ENCODE results near the gene THBS3.
"Not testable (repeated sequence)": the region's sequence is repeated elsewhere in the genome, so short reads cannot be mapped to it uniquely, and the experiment has no call there.

Gene THBS3

DNA sequence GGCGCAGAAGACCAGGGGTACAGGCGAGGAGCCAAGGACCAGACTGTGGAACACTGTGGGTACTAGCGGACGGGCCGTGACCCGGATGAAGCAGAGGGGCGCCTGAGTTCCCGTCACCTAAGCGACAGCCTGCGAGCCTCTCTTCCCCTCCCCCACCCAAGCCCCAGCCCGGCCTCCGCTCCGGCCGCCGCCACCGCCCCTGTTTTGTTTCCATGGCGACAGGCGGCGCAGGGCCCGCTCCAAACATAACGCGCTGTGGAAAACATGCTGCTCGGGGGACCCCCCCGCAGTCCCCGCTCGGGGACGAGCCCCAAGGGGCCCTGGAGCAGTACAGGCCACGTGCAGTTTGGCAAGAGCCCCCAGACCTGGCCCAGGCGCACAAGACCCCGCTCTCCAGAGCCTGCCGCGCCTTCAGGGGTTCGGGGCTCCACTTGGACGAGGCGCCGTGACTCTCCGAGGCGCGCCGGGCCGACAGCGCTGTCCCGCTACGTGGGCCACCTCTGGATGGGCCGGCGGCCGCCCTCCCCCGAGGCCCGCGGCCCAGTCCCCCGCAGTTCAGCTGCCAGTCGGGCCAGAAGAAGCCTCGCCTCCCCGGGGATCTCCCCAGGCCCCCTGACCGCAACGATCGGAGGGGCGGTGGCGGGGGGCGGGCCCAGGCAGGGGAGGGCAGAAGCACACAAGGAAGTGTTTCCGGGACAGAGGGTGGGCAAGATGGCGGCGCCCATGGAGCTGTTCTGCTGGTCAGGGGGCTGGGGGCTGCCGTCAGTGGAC lies 1.0 kb upstream of the THBS3 start, which contains the start of gene MTX1:
TSS of gene MTX1 (plus strand) at position 155 of the 771 bp plus-strand sequence. CDS start at position 265, 110 bp downstream.
- DNase-seq (ENCODE audit: low read depth in 2 of 2) = peak; percentile 79 to 82

DNA sequence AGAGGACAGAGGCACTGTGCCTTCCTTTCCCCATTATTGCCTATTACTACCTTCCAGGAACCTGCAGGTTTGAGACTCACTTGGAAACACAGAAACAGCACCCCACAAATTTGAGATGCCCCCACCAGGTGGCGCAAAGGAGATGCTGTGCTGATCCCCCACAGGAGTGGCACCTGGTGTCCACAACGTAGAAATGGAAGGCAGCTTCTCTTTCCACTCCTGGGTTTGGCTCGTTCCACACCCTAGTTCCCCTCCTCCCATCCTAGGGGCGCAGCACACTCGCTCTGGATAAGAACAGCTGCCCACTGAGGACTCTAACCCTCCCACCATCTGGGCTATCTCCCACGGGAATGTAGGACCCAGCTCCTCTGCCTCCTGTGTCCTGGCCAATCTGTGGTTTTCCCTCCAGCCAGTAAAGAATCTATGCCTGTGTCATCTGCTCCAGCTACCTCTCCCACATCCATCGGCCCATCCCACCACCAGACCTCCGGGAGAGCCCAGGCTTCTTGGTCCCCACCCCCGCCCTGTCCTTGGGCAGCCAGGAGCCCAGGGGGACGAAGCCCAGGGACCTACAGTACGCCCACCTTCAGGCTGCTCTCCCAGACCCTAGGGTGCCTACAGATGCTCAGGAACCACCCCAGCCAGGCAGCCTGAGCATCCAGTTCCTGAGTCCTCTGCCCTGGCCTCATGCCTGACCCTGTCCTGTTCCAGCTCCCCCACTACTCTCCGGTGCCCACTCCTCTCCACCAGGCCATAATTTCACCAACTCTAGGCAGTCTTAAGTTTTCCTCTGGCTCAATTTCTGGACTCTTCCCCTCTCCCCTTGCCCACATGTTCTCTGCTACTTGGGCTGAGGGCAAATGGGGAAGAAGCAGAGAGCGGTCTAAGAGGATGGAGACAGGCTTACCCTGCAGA lies 549 bp downstream of the THBS3 start:
- DNase-seq (ENCODE audit: low read depth in 2 of 2) = peak; percentile 67 to 77

DNA sequence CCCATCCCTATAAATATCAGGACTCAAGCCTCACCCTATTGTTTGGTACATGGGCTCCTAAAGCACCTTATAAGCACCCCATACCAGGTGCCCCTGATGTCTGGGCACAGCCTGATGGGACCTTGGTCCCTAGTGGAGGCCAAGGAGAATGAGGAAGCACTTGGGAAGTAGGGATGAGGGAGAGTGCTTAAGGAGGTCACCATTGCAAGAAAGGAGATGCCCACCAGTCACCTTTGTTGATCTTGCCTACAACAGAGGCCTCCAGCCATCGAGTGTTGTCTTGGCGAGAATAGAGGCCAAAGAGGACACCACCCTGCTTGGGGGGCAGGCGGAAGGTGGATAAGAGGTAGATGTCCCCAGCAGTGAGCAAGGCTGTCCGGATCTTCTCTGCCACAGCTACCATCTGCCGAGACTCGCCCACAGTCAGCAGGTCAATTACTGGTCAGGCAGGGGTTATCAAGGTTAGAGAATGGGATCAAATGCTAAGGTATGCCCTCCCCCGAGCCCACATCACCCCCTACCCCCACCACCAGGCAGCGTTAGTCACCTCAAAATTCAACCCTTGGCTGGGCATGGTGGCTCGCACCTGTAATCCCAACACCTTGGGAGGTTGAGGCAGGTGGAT lies 1.6 kb downstream of the THBS3 start:
- no peak for DNase-seq (ENCODE audit: low read depth in 2 of 2)

DNA sequence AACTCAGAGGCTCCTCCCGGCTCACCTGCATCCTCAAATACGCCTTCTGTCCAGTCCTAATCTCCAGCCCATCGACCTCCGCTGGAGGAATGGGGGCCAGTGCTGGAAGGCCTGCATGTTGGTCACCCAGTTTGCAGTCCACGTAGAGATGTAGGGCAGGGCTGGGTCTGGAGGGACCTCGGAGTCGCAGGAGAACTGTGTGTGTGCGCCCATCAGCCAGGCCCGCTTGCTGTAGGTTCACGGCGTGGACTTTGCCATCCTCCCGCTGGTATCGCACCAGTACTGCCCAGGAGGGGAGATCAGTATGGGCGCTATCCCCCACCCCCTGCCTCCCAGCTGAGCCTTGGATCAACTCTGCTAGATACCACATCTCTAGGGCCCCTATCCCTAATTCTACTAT lies 2.7 kb downstream of the THBS3 start:
- DNase-seq (ENCODE audit: low read depth in 2 of 2) = no peak

DNA sequence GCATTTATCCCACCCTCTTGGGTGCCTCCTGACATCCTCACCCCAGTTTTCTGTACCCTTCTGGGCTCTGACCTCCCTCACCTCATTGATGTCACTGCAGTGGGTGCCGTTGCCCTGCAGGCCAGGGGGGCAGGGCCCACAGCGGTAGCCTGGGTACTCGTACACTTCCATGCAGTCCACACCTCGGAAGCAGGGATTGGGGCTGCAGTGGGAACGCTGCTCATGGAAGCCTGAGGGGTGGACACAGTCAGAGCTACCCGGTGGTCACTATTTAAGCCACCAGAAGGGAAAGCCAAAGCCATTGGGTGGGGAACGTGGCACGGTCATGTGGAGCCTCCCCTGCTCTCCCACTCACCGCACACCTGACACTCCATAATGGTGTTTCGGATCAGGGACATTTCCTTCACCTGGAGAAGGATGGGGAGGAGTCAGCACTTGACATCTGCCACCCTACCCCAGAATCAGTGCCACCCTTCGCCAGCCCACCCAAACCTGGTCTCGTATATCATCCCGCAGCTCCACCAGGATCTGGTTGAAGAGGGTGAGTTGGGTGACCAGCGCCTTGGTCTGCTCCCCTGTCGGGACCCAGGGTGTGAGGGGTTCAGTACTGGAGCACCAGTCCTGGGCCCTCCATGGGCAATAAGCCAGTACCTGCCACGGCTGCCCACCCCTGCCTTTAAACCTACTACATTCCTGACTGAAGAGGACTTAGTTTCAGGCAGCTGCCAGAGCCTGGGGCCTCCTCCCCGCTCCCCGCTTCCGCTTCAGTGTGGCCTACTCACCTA lies 4.8 kb downstream of the THBS3 start:
- no peak for DNase-seq (ENCODE audit: low read depth in 2 of 2)

DNA sequence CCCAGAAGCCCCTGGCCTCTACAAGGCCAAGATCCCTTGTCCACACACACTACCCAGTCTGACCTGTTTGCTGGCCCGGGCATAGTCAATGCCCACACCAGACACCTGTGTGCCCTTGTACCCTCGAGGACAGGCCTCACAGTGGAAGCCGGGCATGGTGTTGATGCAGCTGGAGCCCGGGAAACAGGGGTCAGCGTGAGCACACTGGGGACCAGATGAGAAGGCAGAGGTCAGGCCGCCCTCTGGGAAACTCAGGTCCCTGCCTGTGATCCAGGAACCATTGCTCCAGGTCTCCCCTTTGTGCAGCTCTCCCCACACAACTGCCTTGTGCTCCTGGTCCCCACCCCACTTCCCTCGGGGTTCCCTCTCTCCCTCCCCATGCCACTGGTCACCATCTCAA lies 5.5 kb downstream of the THBS3 start:
- DNase-seq (ENCODE audit: low read depth in 2 of 2) = no peak

DNA sequence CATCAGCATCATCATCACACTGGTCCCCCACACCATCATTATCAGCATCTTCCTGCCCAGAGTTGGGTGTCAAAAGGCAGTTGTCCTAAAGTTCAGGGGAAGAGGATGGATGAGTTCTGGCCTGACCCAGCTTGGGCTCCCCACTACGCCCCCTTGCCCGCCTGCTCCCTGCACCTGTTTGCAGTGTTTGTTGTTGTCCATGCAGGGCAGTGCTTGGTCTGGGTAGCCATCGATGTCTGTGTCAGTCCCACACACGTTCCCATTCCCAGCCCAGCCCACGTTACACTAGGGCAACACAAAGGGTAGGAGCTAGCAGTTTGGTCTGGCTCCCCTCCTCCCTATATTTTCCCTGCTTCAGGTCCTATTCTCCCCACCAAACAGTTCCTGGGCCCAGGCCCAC lies 6.8 kb downstream of the THBS3 start:
- no peak for DNase-seq (ENCODE audit: low read depth in 2 of 2)

DNA sequence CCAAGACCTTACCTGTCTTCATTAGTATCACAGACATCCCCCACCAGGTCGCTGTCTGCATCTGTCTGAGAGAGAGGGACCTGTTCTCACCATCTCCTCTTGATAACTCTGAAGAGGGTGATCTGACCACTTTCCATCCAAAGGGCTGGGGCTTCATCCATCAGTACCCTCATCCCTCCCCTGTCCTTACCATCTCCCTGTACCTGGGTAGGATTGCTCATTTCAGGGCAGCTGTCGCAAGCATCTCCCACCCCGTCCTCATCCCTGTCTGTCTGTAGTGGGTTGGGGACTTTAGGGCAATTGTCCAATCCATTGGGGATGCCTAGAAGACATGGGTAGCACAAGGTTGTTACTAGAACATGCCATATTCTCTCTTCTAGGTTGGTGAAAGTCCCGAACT lies 7.9 kb downstream of the THBS3 start:
- DNase-seq (ENCODE audit: low read depth in 2 of 2) = no peak

DNA sequence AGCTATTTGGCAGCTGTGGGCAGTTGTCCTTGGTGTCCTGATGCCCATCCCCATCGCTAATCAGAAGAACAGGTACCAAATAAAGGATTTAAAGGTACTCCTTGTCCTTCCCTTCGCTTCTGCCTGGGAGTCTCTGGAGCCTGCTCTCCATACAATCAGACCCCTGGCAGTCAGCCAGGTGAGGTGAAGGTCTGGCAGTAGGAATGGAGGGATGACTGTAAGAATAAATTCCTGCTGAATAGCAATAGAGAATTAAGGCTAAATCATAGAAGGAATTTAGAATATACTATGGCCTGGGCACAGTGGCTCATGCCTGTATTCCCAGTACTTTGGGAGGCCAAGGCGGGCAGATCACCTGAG lies 9.2 kb downstream of the THBS3 start:
- DNase-seq (ENCODE audit: low read depth in 2 of 2) = no peak

DNA sequence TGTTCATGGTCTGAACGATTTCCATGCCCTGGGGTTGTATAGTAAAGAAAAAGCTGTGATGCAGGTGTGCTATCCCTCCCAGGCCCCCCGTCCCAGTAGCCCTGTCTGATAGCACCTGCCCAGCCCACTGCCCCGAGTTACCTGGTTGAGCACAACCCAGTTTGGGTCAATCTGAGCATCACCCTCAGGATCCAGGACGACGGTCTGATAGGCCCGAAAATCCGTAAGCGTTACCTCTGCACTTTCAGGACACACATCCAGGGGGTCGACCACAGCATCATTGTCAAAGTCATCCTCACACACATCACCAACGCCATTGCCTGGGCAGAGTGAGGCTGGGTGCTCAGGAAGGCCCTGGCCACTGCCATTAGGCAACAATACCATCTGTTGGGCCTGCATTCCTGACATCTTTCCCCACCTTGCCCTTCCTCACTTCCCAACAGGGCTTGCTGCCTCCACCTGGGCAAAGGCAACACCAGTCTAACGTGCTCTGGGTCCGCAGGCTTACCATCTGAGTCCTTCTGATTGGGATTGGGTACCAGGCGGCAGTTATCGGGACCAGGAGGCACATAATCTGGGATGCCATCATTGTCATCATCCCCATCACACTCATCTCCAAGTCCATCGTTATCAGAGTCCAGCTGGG lies 9.7 kb downstream of the THBS3 start:
- DNase-seq (ENCODE audit: low read depth in 2 of 2) = no peak

DNA sequence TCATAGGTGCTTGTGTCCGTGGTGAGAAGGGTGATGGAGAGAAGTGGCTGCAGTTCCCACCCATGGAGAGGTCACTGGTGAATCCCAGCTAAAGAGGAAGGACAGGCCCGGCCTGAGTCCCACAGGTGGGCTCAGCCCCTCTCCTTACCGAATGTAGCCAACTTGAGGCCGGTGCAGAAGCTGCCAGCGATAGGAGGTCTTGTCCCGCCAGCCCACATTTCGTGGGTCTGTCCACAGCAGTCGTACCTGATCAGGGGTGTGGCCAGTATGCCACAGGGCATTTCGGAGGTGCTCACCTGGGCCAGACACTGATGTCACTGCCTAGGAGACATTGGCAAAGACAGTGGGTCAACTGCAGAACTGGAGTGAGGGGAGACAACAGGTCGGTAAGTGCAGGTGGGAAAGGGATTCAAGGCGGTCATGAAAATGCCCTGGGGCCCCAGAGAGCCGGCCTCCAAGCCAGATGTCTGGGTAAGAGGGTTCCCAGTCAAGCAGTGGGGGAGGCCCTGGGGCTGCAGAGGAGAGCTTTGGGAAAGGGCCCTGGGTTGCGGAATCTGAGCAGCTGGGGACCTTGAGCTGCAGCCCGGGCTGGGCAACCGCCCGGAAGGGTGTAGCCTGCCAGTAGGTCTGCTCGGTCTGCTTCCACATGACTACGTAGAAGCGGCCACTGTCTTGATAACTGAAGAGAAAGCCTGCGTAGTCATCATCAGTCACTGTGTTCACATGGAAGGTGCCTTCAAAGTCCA lies 10.6 kb downstream of the THBS3 start:
- DNase-seq (ENCODE audit: low read depth in 2 of 2) = no peak

DNA sequence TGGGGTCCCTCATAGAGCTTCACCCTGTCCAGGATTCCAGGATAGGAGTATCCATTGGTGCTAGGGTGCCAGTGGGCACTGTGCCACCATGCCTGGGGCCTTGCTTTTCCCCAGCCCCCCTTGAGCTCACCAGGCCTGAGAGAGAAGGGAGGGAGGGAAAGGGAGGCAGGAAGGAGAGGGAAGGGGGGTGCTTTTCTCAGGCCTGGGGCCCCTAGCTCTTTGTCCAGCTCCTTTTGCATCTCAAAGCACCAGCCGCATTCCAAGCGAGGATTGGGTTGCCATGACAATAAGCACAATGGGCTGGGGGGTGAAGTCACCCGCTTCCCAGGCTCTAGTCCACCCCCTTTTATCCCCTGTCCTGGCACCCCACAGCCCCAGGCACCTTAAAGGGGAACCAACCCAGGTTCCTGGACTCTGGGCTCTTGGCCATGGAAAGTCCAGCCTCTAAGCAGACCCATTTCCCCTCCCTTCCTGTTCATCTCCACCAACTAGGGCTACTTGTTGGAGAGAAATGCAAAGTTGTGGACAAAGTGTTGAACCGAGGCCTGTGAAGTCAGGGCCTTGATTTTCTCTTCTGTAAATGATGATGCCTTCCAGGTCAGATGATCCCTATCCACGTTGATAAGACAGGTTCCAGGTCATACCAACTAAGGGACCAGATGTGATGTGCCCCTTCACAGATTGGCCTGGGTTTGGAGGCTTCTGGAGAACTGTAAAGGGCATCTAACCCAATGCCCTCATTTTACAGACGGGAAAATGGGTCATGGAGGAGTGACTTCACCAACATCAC lies 11.4 kb downstream of the THBS3 start:
- DNase-seq (ENCODE audit: low read depth in 2 of 2) = no peak

DNA sequence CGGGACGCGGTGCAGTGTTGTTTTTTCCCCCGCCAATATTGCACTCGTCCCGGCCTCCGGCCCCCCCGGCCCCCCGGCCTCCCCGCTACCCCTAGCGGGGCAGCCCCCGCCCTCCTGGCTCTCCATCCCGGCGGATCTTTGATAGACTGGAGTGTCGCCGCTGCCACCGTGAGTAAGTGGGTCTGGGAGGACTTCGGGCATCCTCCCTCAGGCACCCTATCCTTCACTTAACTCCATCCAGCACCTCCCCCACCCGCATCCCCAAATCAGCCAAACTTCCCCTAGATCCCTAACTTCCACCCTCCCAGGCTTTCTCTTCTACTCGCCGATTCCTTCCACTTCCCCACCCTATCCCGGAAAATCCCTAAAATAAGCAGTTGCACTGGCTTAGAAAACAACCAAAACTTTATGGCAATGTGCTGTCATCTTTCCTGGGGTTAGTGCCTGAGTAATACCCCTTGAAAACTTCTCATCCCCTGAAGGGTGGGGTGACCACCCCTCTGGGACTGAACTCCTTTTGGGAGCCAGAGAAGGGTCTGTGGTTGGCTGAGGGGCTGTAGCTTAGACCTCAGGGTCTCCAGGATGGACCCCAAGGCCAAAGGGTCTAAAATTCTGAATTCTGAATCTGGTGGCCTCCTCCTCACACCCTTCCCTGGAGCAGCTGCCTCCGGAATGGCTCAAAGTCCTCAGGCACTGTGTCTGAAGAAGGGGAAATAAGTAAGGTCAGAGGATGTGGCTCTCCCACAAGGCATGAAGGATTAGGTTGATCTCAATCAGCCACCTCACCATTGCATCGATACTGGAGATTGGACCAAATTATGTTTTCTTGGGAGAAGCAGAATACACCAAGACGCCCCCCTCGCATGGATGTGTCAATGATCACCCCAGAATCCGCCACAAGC lies 12.2 kb downstream of the THBS3 start:
- DNase-seq (ENCODE audit: low read depth in 2 of 2) = no peak

DNA sequence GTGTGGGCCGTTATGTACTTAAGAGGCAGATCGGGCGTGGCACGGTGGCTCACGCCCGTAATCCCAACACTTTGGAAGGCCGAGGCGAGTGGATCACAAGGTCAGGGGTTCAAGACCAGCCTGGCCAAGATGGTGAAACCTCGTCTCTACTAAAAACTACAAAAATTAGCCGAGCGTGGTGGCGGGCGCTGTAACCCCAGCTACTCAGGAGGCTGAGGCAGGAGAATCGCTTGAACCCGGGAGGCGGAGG lies 13.8 kb downstream of the THBS3 start:
- DNase-seq (ENCODE audit: low read depth in 2 of 2) = not testable (repeated sequence)

DNA sequence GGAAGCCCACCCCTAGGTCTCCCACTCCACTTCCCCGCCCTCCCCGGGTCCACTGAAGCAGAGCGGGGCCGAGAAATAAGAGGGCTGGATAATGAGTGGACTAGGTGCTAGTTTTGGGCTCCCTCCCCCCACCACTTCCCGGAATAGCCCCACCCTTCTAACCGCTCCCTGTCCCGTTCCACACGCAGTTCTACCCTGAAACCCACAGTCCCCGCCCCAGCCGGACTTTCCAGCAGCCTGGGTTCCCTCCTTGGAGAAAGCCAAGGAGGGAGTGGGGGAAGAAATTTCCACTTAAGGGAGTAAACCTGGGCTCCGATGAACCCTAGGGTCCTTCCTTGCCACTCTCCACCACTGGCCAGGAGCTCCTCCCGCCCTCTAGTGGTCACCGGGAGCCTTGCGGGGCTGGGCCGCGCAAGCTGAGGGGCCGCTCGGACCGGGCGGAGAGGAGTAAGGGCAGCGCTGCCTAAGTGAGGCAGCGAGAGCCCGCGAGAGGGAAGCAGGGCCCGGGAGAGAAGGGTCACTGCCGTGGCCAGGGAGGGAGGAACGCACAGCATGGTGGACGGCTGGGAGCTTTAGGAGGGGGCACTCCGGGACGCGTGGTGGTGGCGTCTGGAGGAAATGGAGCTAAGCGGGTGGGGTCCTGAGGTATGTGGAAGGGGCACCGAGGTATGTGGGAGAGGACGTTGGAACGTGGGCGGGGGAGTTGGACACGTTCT lies 14.3 kb downstream of the THBS3 start:
- DNase-seq (ENCODE audit: low read depth in 2 of 2) = peak; percentile 42 to 52

DNA sequence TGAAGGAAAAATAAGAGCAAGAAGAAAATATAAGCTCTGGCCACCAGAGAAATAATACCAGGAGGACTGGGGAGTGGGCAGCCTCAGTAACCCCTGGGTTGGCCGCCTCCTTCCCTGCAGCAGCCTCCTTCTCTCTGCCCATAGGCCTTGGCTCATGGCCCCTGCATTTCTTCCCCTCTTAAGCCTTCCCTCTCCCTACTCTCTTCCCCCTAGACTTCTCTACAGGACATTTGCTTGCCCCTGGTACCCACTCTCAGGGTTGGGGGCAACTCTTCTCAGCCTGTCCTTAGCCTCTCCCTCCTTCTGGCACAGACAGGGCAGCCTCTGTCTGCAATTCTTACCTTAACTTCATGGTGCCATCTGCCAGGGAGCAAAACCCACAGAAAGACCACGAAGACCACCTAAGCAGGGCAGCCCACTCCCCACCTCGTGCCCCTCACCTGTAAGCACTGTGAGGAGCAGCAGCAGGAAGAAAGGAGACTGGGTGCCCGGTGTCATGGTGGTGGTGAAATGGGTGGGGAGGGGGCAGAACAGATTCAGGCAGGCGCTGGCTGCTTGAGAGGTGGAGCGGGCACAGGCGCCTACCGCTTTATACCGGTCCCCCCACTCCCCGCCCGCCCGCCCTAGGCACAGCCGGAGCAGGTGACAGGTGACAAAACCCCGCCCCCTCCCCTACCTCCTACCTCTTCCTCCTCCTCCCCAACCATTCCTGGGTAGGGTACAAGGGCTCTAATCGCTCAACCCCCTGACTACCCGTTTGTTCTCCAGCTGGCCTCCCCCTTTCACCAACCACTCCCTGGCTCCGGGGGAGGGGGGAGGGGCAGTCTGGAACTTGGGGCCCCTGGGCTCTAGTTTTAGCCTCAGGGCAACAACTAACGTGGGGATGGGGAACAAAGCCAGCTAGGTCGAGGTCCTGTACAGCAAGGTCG lies 15.1 kb downstream of the THBS3 start:
- peak in 1 of 2 donors; percentile 14 for DNase-seq (ENCODE audit: low read depth in 2 of 2)

DNA sequence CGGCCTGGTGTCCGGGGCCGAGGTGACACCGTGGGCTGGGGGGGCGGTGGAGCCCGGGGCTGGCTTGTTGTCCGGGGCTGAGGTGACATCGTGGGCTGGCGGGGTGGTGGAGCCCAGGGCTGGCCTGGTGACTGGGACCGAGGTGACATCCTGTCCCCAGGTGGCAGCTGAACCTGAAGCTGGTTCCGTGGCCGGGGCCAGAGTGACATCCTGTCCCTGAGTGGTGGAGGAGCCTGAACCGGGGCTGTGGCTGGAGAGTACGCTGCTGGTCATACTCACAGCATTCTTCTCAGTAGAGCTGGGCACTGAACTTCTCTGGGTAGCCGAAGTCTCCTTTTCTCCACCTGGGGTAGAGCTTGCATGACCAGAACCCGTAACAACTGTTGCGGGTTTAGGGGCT lies 15.8 kb downstream of the THBS3 start:
- DNase-seq (ENCODE audit: low read depth in 2 of 2) = no peak
